Urinary bladder (tissue), 4 donors: ENCODE measurements around the gene ZC3H6. TPM values are rescaled to one million over a fixed set of nuclear protein-coding genes. Genes with fewer than 3 reads are reported as not detected.
"Not testable (repeated sequence)": the region's sequence is repeated elsewhere in the genome, so short reads cannot be mapped to it uniquely, and the experiment has no call there.

Source experiments
- DNase-seq: peaks from one replicate; pipeline ENCODE4 v3.0.0-alpha.2; 2015; ENCODE audit errors: extremely low spot score
- H3K27ac ChIP-seq: one replicate; pipeline ENCODE4 v1.5.1; 2013; ENCODE audit warnings: low read depth, mild to moderate bottlenecking, moderate library complexity
- H3K36me3 ChIP-seq: one replicate; pipeline ENCODE4 v1.6.1; 2013; ENCODE audit warnings: mild to moderate bottlenecking, moderate library complexity; ENCODE audit not compliant: insufficient read depth
- H3K4me1 ChIP-seq: one replicate; pipeline ENCODE4 v1.6.1; 2013; ENCODE audit warnings: mild to moderate bottlenecking, moderate library complexity; ENCODE audit not compliant: insufficient read depth
- H3K4me3 ChIP-seq: one replicate; pipeline ENCODE4 v1.5.1; 2013; ENCODE audit warnings: low read depth, low read length
- WGBS: extraction: QIAGEN DNeasy Blood & Tissue Kit; methylation state at CpG from one replicate; pipeline ENCODE4 v1.1.7; 2013; 5-methylcytosine and 5-hydroxymethylcytosine counted together
- polyA plus RNA-seq: library from polyadenylated mRNA; stranded (reverse); fragments of 200-250 nt; gene quantifications from one replicate; pipeline ENCODE4 v1.2.3, GENCODE V29; 2013
- total RNA-seq: library from RNA; depleted of rRNA; stranded (reverse); fragments of >200 nt; gene quantifications from one replicate; pipeline ENCODE4 v1.2.3, GENCODE V29; 2014
- donor health status: healthy with polysubstance abuse.
- donor health status: healthy.

ZC3H6 gene
- total and polyA plus RNA-seq, 2 donors, result 3.3 to 18.4 TPM

DNA sequence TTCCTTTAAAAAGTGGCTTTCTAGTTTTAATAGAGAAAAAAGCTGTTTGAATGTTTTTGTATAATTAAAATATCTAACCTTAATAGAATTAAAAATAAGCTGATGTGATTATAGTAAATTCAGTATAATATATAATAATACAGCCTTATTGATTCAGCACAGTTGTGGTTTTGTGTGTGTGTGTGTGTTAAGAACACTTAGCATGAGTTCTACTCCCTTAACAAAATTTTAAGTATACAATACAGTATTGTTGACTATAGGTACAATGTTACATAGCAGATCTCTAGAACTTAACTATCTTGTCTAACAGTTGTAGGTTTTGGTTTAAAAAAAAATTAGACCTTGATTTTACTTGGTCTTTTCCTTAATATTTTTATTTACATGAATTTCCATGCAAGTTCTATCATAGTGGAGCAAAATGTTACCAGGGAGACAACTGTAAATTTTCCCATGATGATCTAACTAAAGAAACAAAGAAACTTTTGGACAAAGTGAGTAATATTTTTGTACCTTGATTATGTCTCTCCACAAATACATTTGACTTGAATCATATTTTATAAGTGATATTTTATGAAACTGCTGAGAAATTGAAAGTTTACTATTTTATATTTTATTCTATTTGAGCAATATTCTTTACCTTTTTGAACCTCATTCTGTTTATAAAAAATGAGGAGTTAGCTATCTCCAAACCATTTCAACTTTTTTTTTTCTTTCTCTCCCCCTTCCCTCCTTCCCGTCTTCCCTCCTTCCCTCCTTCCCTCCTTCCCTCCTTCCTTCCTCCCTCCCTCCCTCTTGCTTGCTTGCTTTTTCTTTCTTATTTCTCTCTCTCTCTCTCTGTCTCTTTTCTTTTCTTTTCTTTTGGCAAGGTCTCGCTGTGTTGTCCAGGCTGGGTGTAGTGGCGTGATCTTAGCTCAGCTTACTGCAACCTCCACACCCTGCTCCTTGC, 46.3 kb downstream of the ZC3H6 start:
- no peak for DNase-seq
- Histone ChIP-seq H3K4me3 (no peak overlapping the region), H3K36me3 (no peaks in the 10 kb centered on the region), H3K4me1 (no peaks in the 10 kb centered on the region), H3K27ac (no peak overlapping the region)
- 93% methylated on average over 3 of the region's 3 CpGs for WGBS

- Histone ChIP-seq H3K36me3 (peaks cover 2% of the 10 kb centered on the region), H3K27ac (no peak overlapping the region), H3K4me3 (no peak overlapping the region), H3K4me1 (no peaks in the 10 kb centered on the region)
- WGBS, result 96% methylated on average over 3 of the region's 3 CpGs
- no peak for DNase-seq
Observed at GRCh38 chr2:112322919-112323318, 47.5 kb downstream of the ZC3H6 start.

DNA sequence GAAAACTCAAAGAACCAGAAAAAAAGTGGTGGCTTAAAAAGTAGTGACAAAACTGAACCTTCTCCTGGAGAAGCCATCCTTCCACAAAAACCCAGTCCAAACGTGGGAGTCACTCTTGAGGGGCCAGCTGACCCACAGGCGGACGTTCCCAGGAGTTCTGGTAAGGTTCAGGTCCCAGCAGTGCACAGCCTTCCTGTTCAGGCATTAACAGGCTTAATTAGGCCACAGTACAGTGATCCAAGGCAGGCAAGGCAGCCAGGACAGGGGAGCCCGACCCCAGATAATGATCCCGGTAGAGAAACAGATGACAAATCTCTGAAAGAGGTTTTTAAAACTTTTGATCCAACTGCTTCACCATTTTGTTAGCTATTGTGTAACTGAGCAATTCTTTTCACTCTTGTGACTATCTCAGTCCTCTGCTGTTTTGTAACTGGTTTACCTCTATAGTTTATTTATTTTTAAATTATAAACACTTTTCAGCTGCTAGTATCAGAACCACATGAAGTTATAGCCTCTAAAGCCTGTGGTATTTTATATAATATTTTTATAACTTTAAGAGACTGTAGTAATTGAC, 56.8 kb downstream of the ZC3H6 start:
- 64% methylated on average over 5 of the region's 5 CpGs for WGBS
- DNase-seq, result no peak
- Histone ChIP-seq H3K4me1 (no peaks in the 10 kb centered on the region), H3K4me3 (no peak overlapping the region), H3K36me3 (peaks cover 4% of the 10 kb centered on the region), H3K27ac (no peak overlapping the region)

DNA sequence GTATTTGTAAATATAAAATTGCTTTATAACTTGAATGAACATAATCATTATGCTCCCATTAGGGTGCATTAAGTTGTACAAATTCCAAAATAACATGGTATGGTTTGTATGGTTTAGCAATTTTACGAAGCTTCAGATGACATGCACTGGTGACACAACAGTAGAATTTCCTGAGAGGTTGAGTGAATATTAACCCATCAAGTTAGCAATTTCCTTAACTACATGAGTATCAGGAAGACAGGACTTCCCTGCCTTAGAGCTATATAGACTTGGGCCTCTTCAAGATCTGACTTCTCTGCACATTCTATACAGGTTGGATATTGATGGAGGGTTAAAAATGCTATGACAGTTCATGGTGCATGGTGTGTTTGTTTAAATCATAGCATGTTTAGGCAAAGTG, 60.2 kb downstream of the ZC3H6 start:
- no peak overlapping the region for H3K27ac ChIP-seq
- H3K36me3 ChIP-seq, result peaks cover 2% of the 10 kb centered on the region
- DNase-seq, result no peak
- 93% methylated on average over 1 of the region's 1 CpG for WGBS
- no peaks in the 10 kb centered on the region for H3K4me1 ChIP-seq
- H3K4me3 ChIP-seq, result no peak overlapping the region

DNA sequence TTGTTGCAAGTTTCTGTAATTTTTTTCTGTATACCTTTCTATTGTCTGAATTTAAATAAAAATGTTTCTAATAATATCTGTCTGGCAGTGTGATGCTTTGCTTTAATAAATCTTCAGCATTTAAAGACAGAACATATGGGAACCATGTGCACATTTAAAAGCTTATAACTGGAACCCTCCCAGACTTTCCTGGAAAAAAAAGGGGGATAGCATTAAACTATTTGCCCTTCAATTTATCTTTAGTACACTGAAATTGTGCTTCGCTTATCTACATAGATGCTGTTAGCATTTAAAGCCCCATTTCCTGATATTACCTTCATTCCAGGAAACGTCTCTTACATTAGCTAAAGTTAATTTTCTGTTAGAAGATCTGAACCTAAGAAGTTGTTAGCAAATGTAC, 64.6 kb downstream of the ZC3H6 start:
- WGBS, result 51% methylated on average over 2 of the region's 2 CpGs

GRCh38 chr2:112340475-112341267, 65.3 kb downstream of the ZC3H6 start:
- WGBS, result 83% methylated on average over 9 of the region's 9 CpGs
- no peak overlapping the region for H3K4me3 ChIP-seq

More for the DNA sequence above, 64.6 kb downstream of the ZC3H6 start:
- H3K4me3 ChIP-seq, result no peak overlapping the region
- DNase-seq, result no peak
- no peaks in the 10 kb centered on the region for H3K36me3 ChIP-seq
- H3K4me1 ChIP-seq, result no peaks in the 10 kb centered on the region
- no peak overlapping the region for H3K27ac ChIP-seq

DNA sequence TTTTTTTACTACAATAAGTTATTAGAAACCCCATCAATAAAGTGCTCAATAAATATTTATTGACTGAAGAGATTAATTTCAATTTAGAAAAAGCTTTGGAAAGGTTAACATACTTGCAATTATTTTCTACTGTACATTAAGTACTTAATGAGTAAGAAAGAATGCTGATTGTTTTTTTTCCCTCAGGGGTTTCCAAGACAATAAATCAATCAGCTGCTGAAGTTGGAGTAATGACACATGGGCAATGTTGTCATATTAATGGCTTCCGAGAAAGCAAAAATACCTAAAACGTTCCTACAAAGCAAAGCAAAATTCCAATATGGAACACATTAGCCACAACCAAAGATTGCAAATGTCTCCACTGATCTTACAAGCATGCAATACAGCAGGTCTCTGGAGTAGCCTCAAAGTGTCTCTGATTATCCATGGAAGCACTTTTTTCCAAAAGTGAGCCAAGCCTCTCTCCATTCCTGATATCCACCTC, 66.7 kb downstream of the ZC3H6 start:
- H3K4me3 ChIP-seq, result no peak overlapping the region
- no peaks in the 10 kb centered on the region for H3K4me1 ChIP-seq
- no peaks in the 10 kb centered on the region for H3K36me3 ChIP-seq
- no peak for DNase-seq
- H3K27ac ChIP-seq, result no peak overlapping the region
- 69% methylated on average over 2 of the region's 2 CpGs for WGBS

More at GRCh38 chr2:112340475-112341267, 65.3 kb downstream of the ZC3H6 start:
- H3K4me1 ChIP-seq, result no peaks in the 10 kb centered on the region
- no peak for DNase-seq
- no peaks in the 10 kb centered on the region for H3K36me3 ChIP-seq
- no peak overlapping the region for H3K27ac ChIP-seq

DNA sequence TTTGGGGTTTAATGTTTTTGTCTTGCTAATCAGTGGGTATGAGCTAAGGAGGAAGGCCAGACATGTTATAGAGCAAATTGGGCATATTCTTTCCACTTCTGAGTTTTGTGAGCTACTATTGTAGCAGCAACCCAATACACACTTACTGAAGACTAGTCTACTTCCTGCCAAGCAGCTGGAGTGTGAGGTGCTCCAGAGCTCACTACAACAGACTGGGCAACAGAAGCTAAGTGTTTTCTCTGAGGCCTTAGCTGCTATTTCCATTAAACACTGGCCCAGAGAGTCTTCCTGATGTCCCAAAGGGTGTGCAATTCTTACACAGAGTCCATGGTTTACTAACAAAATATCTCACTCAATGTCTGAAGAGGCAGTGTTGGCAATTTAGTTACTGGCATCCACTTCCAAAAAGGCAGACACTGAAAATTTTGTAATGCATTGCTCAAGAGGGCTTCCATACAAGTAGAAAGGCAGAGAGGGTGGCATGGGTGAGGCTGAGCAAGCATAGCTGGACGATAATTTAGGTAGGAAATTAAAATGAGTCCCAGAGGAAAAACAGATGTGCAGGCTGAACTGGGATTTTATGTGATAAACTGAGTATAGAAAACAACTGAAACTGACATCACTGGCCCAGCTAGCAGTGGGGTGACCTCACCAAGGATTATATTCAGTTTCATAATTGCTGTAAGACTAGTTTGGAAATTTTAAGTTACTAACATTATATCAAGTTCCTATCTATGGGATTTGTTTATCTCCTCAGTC, 68.6 kb downstream of the ZC3H6 start:
- no peaks in the 10 kb centered on the region for H3K4me1 ChIP-seq
- 43% methylated on average over 1 of the region's 1 CpG for WGBS

DNA sequence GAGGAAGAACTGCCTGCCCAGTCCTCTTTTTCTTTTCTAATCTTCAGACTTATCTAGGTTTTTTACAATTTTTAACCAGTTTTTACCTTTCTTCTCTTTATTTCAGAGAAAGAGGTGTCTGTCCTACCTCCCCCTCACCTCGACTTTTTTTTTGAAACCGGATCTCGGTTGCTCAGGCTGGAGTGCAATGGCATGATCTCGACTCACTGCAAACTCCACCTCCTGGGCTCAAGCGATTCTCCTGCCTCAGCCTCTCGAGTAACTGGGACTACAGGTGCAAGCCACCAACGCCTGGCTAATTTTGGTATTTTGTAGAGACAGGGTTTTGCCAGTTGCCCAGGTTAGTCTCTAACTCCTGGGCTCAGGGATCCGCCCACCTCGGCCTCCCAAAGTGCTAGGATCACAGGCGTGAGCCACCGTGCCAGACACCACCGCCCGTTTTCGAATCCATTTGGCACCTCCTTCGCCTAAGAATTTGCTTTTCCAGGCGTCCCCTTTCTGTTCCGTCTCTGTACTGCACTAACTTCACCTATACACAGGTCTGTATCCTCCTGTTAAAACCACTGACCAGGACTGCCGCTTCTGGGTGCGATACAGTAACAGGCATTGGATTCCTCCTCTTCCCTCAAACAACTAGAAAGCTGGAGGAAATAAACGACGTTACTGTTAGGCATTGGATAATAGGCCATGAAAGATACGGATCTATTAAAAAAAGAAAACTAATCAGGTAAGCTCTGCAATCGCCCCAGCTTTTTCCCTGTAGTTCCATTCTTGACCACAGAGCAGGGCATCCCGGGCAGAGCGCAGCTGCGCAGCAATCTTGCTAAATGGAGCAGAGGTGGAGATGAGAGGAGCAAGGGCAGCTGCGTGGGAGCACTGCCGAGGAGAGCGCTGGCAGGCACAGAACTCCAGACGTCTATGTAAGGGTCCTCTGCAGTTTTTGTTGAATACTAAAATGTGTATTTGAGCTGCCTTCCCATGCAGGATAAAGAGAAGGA, 69.9 kb downstream of the ZC3H6 start:
- DNase-seq, result no peak
- H3K4me3 ChIP-seq, result no peak overlapping the region
- no peaks in the 10 kb centered on the region for H3K36me3 ChIP-seq
- no peak overlapping the region for H3K27ac ChIP-seq
- H3K4me1 ChIP-seq, result no peaks in the 10 kb centered on the region
- WGBS, result 93% methylated on average over 30 of the region's 30 CpGs

More for the DNA sequence above, 68.6 kb downstream of the ZC3H6 start:
- Histone ChIP-seq H3K27ac (no peak overlapping the region), H3K36me3 (no peaks in the 10 kb centered on the region), H3K4me3 (no peak overlapping the region)
- DNase-seq, result no peak

DNA sequence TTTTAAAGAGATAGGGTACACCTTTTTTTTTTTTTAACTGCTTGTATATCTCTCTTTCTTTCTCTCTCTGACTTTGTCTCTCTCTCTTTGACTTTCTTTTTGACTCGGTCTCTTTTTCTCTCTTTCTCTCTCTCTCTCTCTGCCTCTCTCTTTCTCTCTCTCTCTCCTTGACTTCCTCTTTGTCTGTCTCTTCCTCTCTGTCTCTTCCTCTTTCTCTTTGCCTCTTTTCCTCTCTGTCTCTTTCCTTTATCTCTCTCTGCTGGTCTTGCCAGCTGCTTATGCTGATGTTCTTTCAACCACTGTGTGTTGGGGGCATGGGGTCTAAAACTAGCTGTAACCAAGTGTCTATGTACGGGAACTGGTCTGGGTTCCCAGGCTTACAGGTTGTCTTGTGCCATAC, 76.9 kb downstream of the ZC3H6 start:
- WGBS, result 86% methylated on average over 2 of the region's 2 CpGs
- H3K4me1 ChIP-seq, DNase-seq, H3K36me3 ChIP-seq, H3K4me3 ChIP-seq, H3K27ac ChIP-seq: not testable (repeated sequence)

DNA sequence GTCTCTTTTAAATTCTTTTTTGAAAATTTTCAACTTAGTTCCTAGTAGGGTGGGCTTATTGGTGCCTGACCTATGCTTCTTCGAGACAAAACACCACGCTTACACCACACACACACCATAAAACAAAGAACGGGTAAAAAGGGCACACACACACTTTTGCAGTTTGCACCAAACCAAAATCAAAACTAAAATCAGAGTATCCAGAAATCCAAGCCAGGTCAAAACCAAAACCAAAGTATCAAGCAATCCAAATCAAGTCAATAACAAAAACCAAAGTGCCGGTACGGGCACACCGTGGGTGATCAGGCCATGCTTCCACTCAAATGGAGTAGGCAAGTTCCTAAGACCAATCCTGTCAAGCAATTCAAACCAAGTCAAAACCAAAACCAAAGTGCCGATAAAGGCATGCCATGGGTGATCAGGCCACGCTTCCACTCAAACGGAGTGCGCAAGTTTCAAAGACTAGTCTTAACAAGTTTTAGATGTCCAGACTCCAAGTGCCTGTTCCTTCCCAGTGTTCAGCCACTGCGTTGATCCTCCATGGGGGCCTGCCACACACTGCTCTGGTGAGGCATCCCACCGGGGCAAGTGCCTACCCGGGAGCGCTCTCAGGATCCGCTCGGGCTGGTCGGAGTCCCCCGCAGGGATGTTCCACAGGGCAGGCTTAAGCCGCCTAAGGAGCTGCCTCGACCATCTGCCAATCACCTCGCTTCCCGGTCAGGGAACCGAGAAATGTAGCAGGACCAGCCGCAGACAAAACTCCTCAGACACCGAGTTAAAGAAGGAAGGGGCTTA, 77.6 kb downstream of the ZC3H6 start:
- not testable (repeated sequence) for H3K4me1 ChIP-seq, H3K4me3 ChIP-seq, H3K27ac ChIP-seq, H3K36me3 ChIP-seq, DNase-seq
- WGBS, result 93% methylated on average over 15 of the region's 25 CpGs
